SH-SY5Y (cell line): Measurements from ENCODE around the gene GLI3.

Experiments
- GATA2 ChIP-seq: IDR thresholded peaks from 2 replicates; pipeline ENCODE4 v1.6.1; 2011; ENCODE audit warnings: mild to moderate bottlenecking, low read depth, low read length
- GATA3 ChIP-seq: IDR thresholded peaks from 2 replicates; pipeline ENCODE4 v1.6.1; 2011; ENCODE audit warnings: low read depth, mild to moderate bottlenecking, low read length, moderate library complexity

DNA sequence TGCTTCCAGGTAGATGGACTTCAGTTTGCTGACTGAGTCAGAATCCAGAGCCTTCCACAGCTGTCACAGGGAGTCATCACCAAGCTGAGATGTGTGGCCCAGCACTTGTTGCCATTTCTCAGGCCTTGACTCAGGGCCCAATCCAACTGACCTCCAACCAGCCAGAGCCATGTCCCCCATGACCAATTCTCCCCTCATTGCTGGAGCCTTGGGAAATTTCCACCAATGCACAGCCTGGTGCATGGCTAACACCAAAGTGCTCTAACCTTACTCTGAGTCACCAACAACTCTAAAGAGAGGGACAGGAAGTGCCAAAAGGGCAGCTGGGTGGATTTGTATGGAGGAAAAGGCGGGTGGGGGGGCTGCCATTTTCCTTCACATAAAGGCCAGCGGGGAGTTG lies 13.4 kb upstream of the GLI3 start:
- TF ChIP-seq GATA2 (no peak), GATA3 (no peak)
